ENCODE data around the gene RNF125. TPM values are rescaled to one million over a fixed set of nuclear protein-coding genes. Genes with fewer than 3 reads are reported as not detected.
"Not testable (repeated sequence)": the region's sequence is repeated elsewhere in the genome, so short reads cannot be mapped to it uniquely, and the experiment has no call there.

The RNF125 gene
- total and polyA plus RNA-seq, 8 donors, result 1.1 to 50.2 (median 3.0) TPM; not detected in 1

DNA sequence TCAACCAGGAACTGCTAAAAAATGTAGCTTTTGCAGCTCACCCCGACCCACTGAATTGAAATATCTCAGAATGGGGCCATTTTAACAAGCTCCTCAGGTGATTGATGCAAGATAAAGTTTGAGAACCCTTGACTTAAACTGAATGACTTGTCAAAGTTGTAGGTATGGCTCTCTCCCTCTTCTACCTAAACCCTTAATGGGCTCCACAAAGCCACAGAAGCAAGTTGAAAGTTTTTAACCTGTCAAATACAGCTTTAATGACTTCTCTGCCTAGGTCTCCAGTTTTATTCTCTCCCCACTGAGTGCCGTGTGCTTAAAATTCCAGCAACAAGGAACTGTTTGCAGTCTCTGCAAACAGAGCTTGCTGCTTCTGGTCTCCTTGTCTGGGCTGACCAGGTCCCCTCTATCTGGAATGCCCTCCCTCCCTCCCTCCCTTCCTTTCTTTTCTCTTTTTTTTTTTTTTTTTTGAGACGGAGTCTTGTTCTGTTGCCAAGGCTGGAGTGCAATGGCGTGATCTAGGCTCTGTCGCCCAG lies 19.7 kb upstream of the RNF125 start:
- TF ChIP-seq EP300 (IDR thresholded peaks at IDR 0.05), result no peak
- Histone ChIP-seq H3K36me3 (no peaks in the 10 kb centered on the region), H3K4me3 (no peak overlapping the region), H3K4me1 (peaks cover 0 to 4% (median 0%) of the 10 kb centered on the region in 4 donors), H3K27ac (no peak overlapping the region), H3K27me3 (no peaks in the 10 kb centered on the region), H3K9me3 (no peaks in the 10 kb centered on the region)
- DNase-seq, result no peak
- intact Hi-C loops (cut with DNase I; ENCODE audit: low total_unique reads), result no loop called here
- WGBS, 5 donors, result 26 to 37% (median 33%) methylated on average over 5 of the region's 5 CpGs

DNA sequence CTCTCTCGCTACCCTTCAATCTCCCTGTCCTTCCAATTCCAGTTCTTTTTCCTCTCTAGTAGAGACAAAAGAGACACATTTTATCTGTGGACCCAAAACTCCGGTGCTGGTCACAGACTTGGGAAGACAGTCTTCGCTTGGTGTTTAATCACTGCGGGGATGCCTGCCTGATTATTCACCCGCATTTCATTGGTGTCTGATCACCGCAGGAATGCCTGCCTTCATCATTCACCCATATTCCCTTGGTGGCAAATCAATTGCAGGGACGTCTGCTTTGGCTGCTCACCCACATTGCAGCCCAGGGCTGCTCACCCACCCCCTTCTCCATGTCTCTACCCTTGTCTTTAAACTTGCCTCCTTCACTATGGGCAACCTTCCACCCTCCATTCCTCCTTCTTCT lies 17.5 kb upstream of the RNF125 start:
- H3K9me3 ChIP-seq; DNase-seq; intact Hi-C loops (cut with DNase I; ENCODE audit: low total_unique reads); H3K36me3 ChIP-seq; H3K27ac ChIP-seq; H3K27me3 ChIP-seq; H3K4me1 ChIP-seq; H3K4me3 ChIP-seq: not testable (repeated sequence)
- 87 to 94% (median 92%) methylated on average over 7 of the region's 7 CpGs for WGBS, 5 donors

GRCh38 chr18:32003822-32004221 lies 14.8 kb upstream of the RNF125 start:
- H3K27me3 ChIP-seq; H3K27ac ChIP-seq; H3K4me1 ChIP-seq; H3K36me3 ChIP-seq; DNase-seq; intact Hi-C loops (cut with DNase I; ENCODE audit: low total_unique reads); H3K4me3 ChIP-seq; H3K9me3 ChIP-seq: not testable (repeated sequence)
- WGBS, 5 donors, result 89 to 96% (median 90%) methylated on average over 2 of the region's 2 CpGs

DNA sequence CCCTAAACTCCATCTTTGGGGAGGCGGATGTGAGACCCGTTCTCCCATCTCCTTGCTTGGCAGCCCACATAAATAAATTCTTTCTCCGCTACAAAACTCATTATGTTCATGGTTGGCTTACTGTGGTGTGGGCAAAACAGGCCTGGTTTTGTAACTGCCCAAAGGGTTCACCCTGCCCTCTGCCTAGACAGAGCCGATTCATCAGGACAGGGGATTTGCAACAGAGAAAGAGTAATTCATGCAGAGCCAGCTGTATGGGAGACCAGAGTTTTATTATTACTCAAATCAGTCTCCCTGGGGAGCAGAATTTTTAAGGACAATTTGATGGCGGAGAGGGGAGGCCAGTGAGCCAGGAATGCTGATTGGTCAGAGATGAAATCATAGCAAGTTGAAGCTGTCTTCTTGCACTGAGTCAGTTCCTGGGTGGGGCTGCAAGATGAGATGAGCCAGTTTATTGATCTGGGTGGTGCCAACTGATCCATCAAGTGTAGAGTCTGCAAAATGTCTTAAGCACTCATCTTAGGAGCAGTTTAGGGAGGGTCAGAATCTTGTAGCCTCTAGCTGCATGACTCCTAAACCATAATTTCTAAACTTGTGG lies 8.4 kb upstream of the RNF125 start:
- Histone ChIP-seq H3K9me3 (no peaks in the 10 kb centered on the region), H3K4me1 (no peaks in the 10 kb centered on the region), H3K36me3 (no peaks in the 10 kb centered on the region), H3K27me3 (no peaks in the 10 kb centered on the region), H3K27ac (no peak overlapping the region), H3K4me3 (no peak overlapping the region)
- WGBS, 5 donors, result 95 to 98% (median 96%) methylated on average over 5 of the region's 5 CpGs
- no peak for TF ChIP-seq EP300 (IDR thresholded peaks at IDR 0.05)
- TF ChIP-seq, protein P1, sequence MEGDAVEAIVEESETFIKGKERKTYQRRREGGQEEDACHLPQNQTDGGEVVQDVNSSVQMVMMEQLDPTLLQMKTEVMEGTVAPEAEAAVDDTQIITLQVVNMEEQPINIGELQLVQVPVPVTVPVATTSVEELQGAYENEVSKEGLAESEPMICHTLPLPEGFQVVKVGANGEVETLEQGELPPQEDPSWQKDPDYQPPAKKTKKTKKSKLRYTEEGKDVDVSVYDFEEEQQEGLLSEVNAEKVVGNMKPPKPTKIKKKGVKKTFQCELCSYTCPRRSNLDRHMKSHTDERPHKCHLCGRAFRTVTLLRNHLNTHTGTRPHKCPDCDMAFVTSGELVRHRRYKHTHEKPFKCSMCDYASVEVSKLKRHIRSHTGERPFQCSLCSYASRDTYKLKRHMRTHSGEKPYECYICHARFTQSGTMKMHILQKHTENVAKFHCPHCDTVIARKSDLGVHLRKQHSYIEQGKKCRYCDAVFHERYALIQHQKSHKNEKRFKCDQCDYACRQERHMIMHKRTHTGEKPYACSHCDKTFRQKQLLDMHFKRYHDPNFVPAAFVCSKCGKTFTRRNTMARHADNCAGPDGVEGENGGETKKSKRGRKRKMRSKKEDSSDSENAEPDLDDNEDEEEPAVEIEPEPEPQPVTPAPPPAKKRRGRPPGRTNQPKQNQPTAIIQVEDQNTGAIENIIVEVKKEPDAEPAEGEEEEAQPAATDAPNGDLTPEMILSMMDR (IDR thresholded peaks at IDR 0.05), result no peak
- TF ChIP-seq POLR2A (IDR thresholded peaks at IDR 0.05), result no peak
- TF ChIP-seq POLR2AphosphoS5 (IDR thresholded peaks at IDR 0.05), result no peak
- intact Hi-C loops (cut with DNase I; ENCODE audit: low total_unique reads), result no loop called here
- no peak for DNase-seq

GRCh38 chr18:32011193-32011592 lies 7.4 kb upstream of the RNF125 start:
- intact Hi-C loops (cut with DNase I; ENCODE audit: low total_unique reads), result no loop called here
- Histone ChIP-seq H3K4me3 (no peak overlapping the region), H3K36me3 (no peaks in the 10 kb centered on the region), H3K9me3 (no peaks in the 10 kb centered on the region), H3K4me1 (no peaks in the 10 kb centered on the region), H3K27me3 (no peaks in the 10 kb centered on the region), H3K27ac (no peak overlapping the region)
- WGBS, 5 donors, result 94 to 99% (median 97%) methylated on average over 3 of the region's 3 CpGs
- DNase-seq, result no peak
- no peak for TF ChIP-seq POLR2A (IDR thresholded peaks at IDR 0.05)
- TF ChIP-seq EP300 (IDR thresholded peaks at IDR 0.05), result no peak
- TF ChIP-seq POLR2AphosphoS5 (IDR thresholded peaks at IDR 0.05), result no peak
- TF ChIP-seq, protein P1 (IDR thresholded peaks at IDR 0.05), result no peak

DNA sequence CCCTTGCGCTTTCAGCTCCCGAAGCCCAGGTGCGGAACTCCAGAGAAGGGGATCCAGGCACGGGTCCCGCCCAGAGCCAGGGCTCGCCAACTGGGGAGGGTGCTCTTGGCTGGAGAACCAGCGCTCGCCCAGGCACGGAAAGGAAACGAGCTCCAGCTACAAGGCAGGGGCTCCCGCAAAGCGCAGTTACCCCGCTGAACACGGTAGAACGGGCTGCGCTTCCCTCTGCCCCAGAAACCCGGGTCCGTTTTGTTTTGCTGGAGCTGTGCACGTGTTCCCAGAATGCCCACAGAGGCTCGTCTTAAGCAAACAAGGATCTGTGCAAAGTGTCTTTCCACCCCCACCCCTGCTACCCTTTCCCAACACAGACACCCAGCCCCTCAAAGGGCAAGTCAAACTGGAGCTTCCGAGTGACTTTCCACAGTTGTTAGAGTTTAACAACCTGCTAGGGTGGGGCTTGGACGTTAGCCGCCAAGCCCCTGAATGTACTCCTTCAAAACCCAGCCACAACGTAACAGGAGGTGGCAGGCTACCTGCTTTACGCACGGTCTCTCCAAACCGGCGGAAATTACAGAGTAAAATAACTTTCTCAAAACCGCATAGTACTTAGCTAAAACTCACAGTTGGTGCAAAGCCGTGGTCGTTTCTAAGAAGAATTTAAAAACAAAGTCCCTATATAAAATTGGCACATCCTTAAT lies 775 bp downstream of the RNF125 start:
- peaks cover 5 to 58% (median 29%) of the 10 kb centered on the region in 4 donors for H3K4me1 ChIP-seq
- 1 to 3% (median 1%) methylated on average over 23 to 31 of the region's 31 CpGs for WGBS, 5 donors
- intact Hi-C loops (cut with DNase I; ENCODE audit: low total_unique reads), result no loop called here
- peak overlapping the region; percentile 62 to 89 (median 83) for H3K27ac ChIP-seq
- H3K36me3 ChIP-seq, result no peaks in the 10 kb centered on the region
- DNase-seq, result peak; percentile 49 to 78
- H3K27me3 ChIP-seq, result no peaks in the 10 kb centered on the region
- H3K9me3 ChIP-seq, result no peaks in the 10 kb centered on the region
- H3K4me3 ChIP-seq, result peak overlapping the region; percentile 47 to 76 (median 61)
- TF ChIP-seq, protein P1 (IDR thresholded peaks at IDR 0.05), result no peak
- TF ChIP-seq POLR2AphosphoS5 (IDR thresholded peaks at IDR 0.05) (no peak), EP300 (IDR thresholded peaks at IDR 0.05) (no peak), POLR2A (IDR thresholded peaks at IDR 0.05) (no peak)

DNA sequence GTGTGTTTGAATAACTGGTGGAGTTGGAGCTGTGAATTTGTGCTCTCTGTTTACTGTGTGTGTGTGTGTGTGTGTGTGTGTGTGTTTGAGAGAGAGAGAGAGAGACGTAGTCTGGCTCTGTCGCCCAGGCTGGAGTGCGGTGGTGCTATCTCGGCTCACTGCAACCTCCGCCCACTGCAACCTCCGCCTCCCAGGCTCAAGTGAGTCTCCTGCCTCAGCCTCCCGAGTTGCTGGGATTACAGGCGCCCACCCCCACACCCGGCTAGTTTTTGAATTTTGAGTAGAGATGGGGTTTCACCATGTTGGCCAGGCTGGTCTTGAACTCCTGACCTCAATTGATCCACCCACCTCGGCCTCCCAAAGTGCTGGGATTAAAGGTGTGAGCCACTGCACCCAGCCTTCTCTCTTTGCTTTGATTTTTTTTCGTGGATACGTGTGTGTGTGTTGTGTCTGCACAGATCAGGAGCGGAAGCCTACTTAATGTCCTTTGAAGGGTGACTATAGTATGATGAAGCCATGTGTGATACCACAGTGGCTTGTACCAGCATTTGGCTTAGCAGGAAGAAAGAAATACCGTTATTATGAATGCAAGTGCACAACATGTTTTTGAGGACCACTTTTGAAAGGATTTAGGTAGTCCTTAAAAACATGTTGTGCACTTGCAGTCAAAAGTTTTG lies 1.5 kb downstream of the RNF125 start:
- H3K36me3 ChIP-seq; H3K9me3 ChIP-seq; H3K27me3 ChIP-seq; intact Hi-C loops (cut with DNase I; ENCODE audit: low total_unique reads): not testable (repeated sequence)
- H3K4me3 ChIP-seq, result peak overlapping the region; percentile 47 to 76 (median 61)
- WGBS, 5 donors, result 31 to 44% (median 35%) methylated on average over 14 of the region's 14 CpGs
- peak overlapping the region; percentile 34 to 89 (median 83) for H3K27ac ChIP-seq
- DNase-seq, result peak; percentile 11 to 42
- peaks cover 5 to 58% (median 29%) of the 10 kb centered on the region in 4 donors for H3K4me1 ChIP-seq

All from stomach (tissue), 9 donors.